GM12872 (cell line): ENCODE results near the gene TMEM205.

ENCODE experiments used
- TF ChIP-seq, protein P1 (sequence below): IDR thresholded peaks from 3 replicates; pipeline ENCODE4 v1.5.1; 2011; ENCODE audit warnings: low read depth, mild to moderate bottlenecking, low read length, moderate library complexity; ENCODE audit not compliant: insufficient read depth

The TMEM205 gene

DNA sequence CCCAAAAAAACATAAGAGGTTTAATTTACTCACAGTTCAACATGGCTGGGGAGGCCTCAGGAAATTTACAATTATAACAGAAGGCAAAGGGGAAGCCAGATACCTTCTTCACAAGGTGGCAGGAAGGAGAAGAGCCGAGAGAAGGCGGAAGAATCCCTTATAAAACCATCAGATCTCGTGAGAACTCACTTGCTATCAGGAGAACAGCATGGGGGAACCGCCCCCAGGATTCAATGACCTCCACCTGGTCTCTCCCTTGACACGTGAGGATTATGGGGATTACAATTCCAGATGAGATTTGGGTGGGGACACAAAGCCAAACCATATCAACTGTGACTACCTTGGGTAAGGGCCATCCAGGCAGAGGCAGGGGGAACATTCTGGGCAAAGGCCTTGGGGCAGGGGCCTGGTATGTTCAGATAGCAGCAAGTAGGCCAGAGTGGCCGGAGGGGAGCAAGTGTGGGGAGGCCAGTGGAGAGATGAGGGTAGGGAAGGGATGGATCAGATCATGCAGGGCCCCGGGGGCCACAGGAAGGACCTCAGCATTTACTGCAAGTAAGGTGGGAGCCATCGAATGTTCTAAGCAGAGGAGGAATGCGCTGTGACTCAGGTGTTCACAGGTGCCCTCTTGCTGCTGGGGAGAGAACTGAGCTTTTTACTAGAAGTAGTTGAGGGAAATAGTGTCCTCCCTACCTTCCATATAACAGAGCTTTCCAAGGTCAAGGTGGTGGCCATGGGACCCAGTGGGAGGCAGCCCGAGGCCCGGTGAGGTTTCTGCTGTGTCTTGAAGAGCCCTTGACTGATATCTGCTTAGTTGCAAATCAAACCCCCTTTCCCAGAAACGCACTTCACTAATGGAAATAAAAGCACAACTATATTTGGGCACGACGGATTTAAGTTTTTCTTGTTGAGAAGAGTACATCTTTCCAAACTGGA is 24.6 kb downstream of the TMEM205 start:
- TF ChIP-seq, protein P1, sequence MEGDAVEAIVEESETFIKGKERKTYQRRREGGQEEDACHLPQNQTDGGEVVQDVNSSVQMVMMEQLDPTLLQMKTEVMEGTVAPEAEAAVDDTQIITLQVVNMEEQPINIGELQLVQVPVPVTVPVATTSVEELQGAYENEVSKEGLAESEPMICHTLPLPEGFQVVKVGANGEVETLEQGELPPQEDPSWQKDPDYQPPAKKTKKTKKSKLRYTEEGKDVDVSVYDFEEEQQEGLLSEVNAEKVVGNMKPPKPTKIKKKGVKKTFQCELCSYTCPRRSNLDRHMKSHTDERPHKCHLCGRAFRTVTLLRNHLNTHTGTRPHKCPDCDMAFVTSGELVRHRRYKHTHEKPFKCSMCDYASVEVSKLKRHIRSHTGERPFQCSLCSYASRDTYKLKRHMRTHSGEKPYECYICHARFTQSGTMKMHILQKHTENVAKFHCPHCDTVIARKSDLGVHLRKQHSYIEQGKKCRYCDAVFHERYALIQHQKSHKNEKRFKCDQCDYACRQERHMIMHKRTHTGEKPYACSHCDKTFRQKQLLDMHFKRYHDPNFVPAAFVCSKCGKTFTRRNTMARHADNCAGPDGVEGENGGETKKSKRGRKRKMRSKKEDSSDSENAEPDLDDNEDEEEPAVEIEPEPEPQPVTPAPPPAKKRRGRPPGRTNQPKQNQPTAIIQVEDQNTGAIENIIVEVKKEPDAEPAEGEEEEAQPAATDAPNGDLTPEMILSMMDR: peak; percentile 31; the same call in 1 of the 3 replicates

GRCh38 chr19:11306337-11306736 is 39.7 kb downstream of the TMEM205 start:
- TF ChIP-seq, protein P1: no peak

- TF ChIP-seq, protein P1: no peak
Observed at GRCh38 chr19:11304936-11305335, 41.1 kb downstream of the TMEM205 start.

GRCh38 chr19:11300811-11301120 is 45.3 kb downstream of the TMEM205 start:
- TF ChIP-seq, protein P1: no peak

DNA sequence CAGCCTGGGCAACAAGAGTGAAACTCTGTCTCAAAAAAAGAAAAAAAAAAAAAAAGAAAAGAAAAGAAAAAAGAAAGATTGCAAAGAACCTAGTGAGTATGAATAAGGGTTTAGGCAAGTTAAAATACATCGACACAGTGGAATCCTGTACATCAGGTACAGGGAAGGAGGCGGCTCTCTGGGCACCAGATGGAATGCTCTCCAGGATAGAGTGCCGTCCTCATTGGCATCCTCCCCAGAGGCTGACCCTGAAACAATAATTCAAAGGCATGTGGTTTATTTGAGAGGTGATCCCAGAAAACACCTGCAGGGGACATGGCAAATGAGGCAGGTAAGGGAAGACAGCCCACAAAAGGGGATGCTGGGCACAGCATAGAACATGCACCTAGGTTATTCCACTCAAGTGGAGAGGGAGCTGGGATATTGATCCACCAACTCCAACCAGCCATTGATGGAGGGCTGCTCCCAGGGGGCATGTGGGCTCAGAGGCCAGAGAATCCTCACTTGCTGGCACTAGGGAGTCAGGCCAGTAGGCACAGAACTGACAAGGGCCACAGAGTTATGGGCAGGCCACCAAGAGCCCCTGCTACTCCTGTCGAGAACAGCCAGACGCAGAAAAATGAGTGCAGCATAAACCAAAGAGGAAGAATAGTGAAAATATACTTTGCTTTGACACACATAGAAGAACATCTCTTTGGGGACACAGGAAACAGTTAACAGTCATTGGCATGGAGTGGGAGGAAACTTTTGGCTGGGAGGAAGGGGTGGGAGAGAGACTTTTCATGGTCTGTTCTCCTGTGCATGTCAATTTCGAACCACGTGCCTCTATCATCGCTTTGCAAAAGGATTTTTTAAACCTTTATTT is 45.9 kb downstream of the TMEM205 start:
- TF ChIP-seq, protein P1: no peak

- TF ChIP-seq, protein P1: no peak
Observed at GRCh38 chr19:11296264-11296663, 49.8 kb downstream of the TMEM205 start.

GRCh38 chr19:11295665-11296245 is 50.3 kb downstream of the TMEM205 start, which contains the start of gene TSPAN16:
TSS of gene TSPAN16 (plus strand) at chr19:11296160. CDS start at chr19:11296298, 138 bp downstream.
- TF ChIP-seq, protein P1: 0 out of 3 replicates have a peak, but pooled peaks have one; percentile 4
